Stomach (tissue), 4 donors: ENCODE measurements around the gene BCL6B.
"Not testable (repeated sequence)": the region's sequence is repeated elsewhere in the genome, so short reads cannot be mapped to it uniquely, and the experiment has no call there.

Experiments used
- CTCF ChIP-seq, 7 experiments: fragments of 450-650 bp in 4 of 7; fragments of 200-600 bp in 3 of 7; sonication (generic) in 3 of 7; IDR thresholded peaks; one replicate each; pipeline ENCODE4 v1.5.1; 2016 to 2019; ENCODE audit warnings: antibody characterized with exemption in 7 of 7, control low read depth in 2 of 7, mild to moderate bottlenecking in 1 of 7
- EP300 ChIP-seq: sonication (generic); formaldehyde crosslinking; IDR thresholded peaks from one replicate; pipeline ENCODE4 v1.6.1; 2017; ENCODE audit warnings: antibody characterized with exemption
- POLR2A ChIP-seq, 4 donors: fragments of 450-650 bp; IDR thresholded peaks; one replicate each; pipeline ENCODE4 v1.6.1; 2016; ENCODE audit warnings: antibody characterized with exemption in 4 of 4, control low read depth in 2 of 4, mild to moderate bottlenecking in 1 of 4, moderate library complexity in 1 of 4

GRCh38 chr17:7046725-7047397 is 24.0 kb downstream of the BCL6B start:
- TF ChIP-seq EP300; CTCF (IDR thresholded peaks at IDR 0.05); POLR2A (IDR thresholded peaks at IDR 0.05): not testable (repeated sequence)
